K562 (cell line): ENCODE measurements around the gene FRAT2. TPM values are rescaled to one million over a fixed set of nuclear protein-coding genes. Genes with fewer than 3 reads are reported as not detected.

Experiments
- ARNT ChIP-seq, 2 experiments: fragments of 450-650 bp; IDR thresholded peaks; 2 replicates each; pipeline ENCODE4 v1.6.1; 2016; ENCODE audit warnings: mild to moderate bottlenecking in 1 of 2
- BHLHE40 ChIP-seq: IDR thresholded peaks from 2 replicates; pipeline ENCODE4 v1.6.1; 2011; ENCODE audit warnings: low read length, improper control_type of control experiment
- KDM5B ChIP-seq: fragments of 200-600 bp; sonication (generic); IDR thresholded peaks from 2 replicates; pipeline ENCODE4 v1.6.1; 2012; ENCODE audit warnings: low read depth, mild to moderate bottlenecking, moderate library complexity, low read length, control low read depth, inconsistent platforms; ENCODE audit not compliant: insufficient replicate concordance
- MAFF ChIP-seq: IDR thresholded peaks from 2 replicates; pipeline ENCODE4 v1.6.1; 2012; ENCODE audit warnings: low read length, improper control_type of control experiment
- MAX ChIP-seq: sonication (generic); formaldehyde crosslinking; IDR thresholded peaks from 2 replicates; pipeline ENCODE4 v1.9.0; 2022; ENCODE audit warnings: mild to moderate bottlenecking, missing genetic modification reagents
- NFE2L1 ChIP-seq: fragments of 450-650 bp; IDR thresholded peaks from 2 replicates; pipeline ENCODE4 v1.6.1; 2016; ENCODE audit warnings: missing genetic modification characterization, low read depth, mild to moderate bottlenecking, missing compliant biosample characterization, moderate library complexity, borderline replicate concordance
- NR2C2 ChIP-seq, 2 experiments: fragments of 200-800 bp in 1 of 2; sonication (Bioruptor generic) in 1 of 2; sonication (generic) in 1 of 2; formaldehyde crosslinking in 1 of 2; IDR thresholded peaks; 2 replicates each; pipeline versions ENCODE4 v1.6.1 to v1.8.0; 2016 to 2022; ENCODE audit warnings: mild to moderate bottlenecking in 1 of 2, missing compliant biosample characterization in 1 of 2, missing genetic modification characterization in 1 of 2, missing genetic modification reagents in 1 of 2
- RBBP5 ChIP-seq: fragments of 200-600 bp; sonication (generic); IDR thresholded peaks from 2 replicates; pipeline ENCODE4 v1.6.1; 2012; ENCODE audit warnings: borderline replicate concordance, mild to moderate bottlenecking, low read length, control low read depth, inconsistent platforms; ENCODE audit not compliant: insufficient read depth, poor library complexity, severe bottlenecking
- RBFOX2 ChIP-seq: fragments of 200-400 bp; formaldehyde crosslinking; IDR thresholded peaks from 2 replicates; pipeline ENCODE4 v1.6.1; 2017; ENCODE audit warnings: low read depth, mild to moderate bottlenecking, low read length, moderate library complexity
- RHOXF2B ChIP-seq: fragments of 250-450 bp; sonication (Bioruptor Pico); conservative IDR thresholded peaks from 2 replicates; pipeline ENCODE4 v1.5.1; 2021
- SAFB ChIP-seq: fragments of 200-400 bp; formaldehyde crosslinking; IDR thresholded peaks from 2 replicates; pipeline ENCODE4 v1.6.1; 2017; ENCODE audit warnings: low read depth, low read length, borderline replicate concordance
- SMARCC2 ChIP-seq: fragments of 450-650 bp; IDR thresholded peaks from 2 replicates; pipeline ENCODE4 v1.6.1; 2017; ENCODE audit warnings: antibody characterized with exemption, moderate library complexity, mild to moderate bottlenecking, low read depth
- TEAD1 ChIP-seq, 2 experiments: fragments of 450-650 bp in 1 of 2; sonication (generic) in 1 of 2; formaldehyde crosslinking; IDR thresholded peaks; 2 replicates each; pipeline versions ENCODE4 v1.4.0 to v1.8.0; 2020 to 2022; ENCODE audit warnings: mild to moderate bottlenecking in 2 of 2, missing genetic modification reagents in 1 of 2
- U2AF1 ChIP-seq: fragments of 200-400 bp; formaldehyde crosslinking; optimal IDR thresholded peaks from 2 replicates; pipeline ENCODE3; 2017; ENCODE audit warnings: mild to moderate bottlenecking, low read depth, low read length, moderate library complexity
- USF2 ChIP-seq: sonication (generic); formaldehyde crosslinking; IDR thresholded peaks from 2 replicates; pipeline ENCODE4 v1.5.0; 2020; ENCODE audit warnings: missing genetic modification reagents
- ZNF143 ChIP-seq: sonication (generic); formaldehyde crosslinking; IDR thresholded peaks from 2 replicates; pipeline ENCODE4 v1.9.0; 2022; ENCODE audit warnings: mild to moderate bottlenecking, missing genetic modification reagents
- ZNF609 ChIP-seq: sonication (generic); formaldehyde crosslinking; IDR thresholded peaks from 2 replicates; pipeline ENCODE4 v1.8.1; 2023; ENCODE audit warnings: missing genetic modification reagents, mild to moderate bottlenecking, borderline replicate concordance
- ZNF639 ChIP-seq, 2 experiments: fragments of 200-800 bp in 1 of 2; sonication (Bioruptor generic) in 1 of 2; sonication (generic) in 1 of 2; formaldehyde crosslinking in 1 of 2; IDR thresholded peaks in 1 of 2; conservative IDR thresholded peaks in 1 of 2; 2 replicates each; pipeline versions ENCODE4 v1.5.0 to v1.6.1; 2016 to 2020; ENCODE audit warnings: missing compliant biosample characterization in 1 of 2, missing genetic modification characterization in 1 of 2, missing genetic modification reagents in 1 of 2
- polyA plus RNA-seq, 8 experiments: library from polyadenylated mRNA; depleted of rRNA in 4 of 8; stranded (reverse) in 5 of 8; unstranded in 3 of 8; fragments of >200 nt; fragmentation: Nextera tagmentation in 2 of 8; fragmentation: Illumina TruSeq in 1 of 8; extraction: Ambion mirVana in 2 of 8; extraction: Trizol in 1 of 8; gene quantifications; 2 replicates each; pipeline versions ENCODE4 v1.2.1 to v1.2.3, GENCODE V29; 2011 to 2014; ENCODE audit warnings: inconsistent platforms in 1 of 8, missing spikeins in 1 of 8
- total RNA-seq, 7 experiments: library from RNA; depleted of rRNA in 6 of 7; stranded (reverse); fragments of >200 nt in 6 of 7; fragmentation: Illumina TruSeq in 2 of 7; extraction: Trizol in 2 of 7; gene quantifications; 2 replicates each; pipeline versions ENCODE4 v1.2.1 to v1.2.3, GENCODE V29; 2011 to 2021; ENCODE audit warnings: low replicate concordance in 1 of 7

The FRAT2 gene
- total and polyA plus RNA-seq, 9 of the 15 experiments (the other 6 are each of a cell fraction or from before 2014, with no cell fraction given): 4.3 to 31.7 (median 19.5) TPM

- TF ChIP-seq NR2C2 (CRISPR knock-in tag; IDR thresholded peaks at IDR 0.05): no peak
- peak; percentile 57 for TF ChIP-seq NR2C2 (tag; IDR thresholded peaks at IDR 0.05)
- TF ChIP-seq BHLHE40: peak; percentile 91
- no peak for TF ChIP-seq RHOXF2B
- no peak for TF ChIP-seq ARNT (IDR thresholded peaks at IDR 0.05)
- peak; percentile 13 for TF ChIP-seq RBBP5
- TF ChIP-seq ZNF609 (CRISPR knock-in tag): no peak
- peak in 1 of 2 experiments; percentile 35; a peak in 1 of 4 replicates for TF ChIP-seq TEAD1 (CRISPR knock-in tag; IDR thresholded peaks at IDR 0.05)
- TF ChIP-seq MAX: peak; percentile 86
- no peak for TF ChIP-seq NFE2L1
- TF ChIP-seq ZNF639 (CRISPR knock-in tag; conservative IDR thresholded peaks at IDR 0.05 in 1 of 2, IDR thresholded peaks at IDR 0.05 in 1 of 2): no peak
- no peak for TF ChIP-seq SMARCC2
- TF ChIP-seq SAFB: peak; percentile 50; the same call in 1 of the 2 replicates
- TF ChIP-seq USF2 (CRISPR knock-in tag): peak; percentile 71
- TF ChIP-seq KDM5B: peak; percentile 34
- TF ChIP-seq RBFOX2: peak; percentile 87
- peak; percentile 26; the same call in 1 of the 2 replicates for TF ChIP-seq MAFF
- TF ChIP-seq ZNF143: no peak
- peak; percentile 63 for TF ChIP-seq U2AF1
These were observed at the start of gene FRAT2 (continued) for GRCh38 chr10:97334370-97335175.
